Stimulated activated memory B cell treated with anti-CD40 and anti-IgM and Interleukin-4, amounts not matched to agents 10 μg/mL and 1 μg/mL and 100 μg/mL, for 72 hours (primary cell): ENCODE results near the gene SCN1A.
"Not testable (repeated sequence)": the region's sequence is repeated elsewhere in the genome, so short reads cannot be mapped to it uniquely, and the experiment has no call there.

Experiments
- ATAC-seq: fragments of 150-1000 bp; cut with Tn5 transposase; 2 replicates; pipeline ENCODE4 v1.10.0; 2021
- H3K27ac Mint-ChIP-seq: one replicate; pipeline ENCODE4 v1.8.0; 2022; ENCODE audit warnings: mild to moderate bottlenecking, mixed read lengths
- H3K27me3 Mint-ChIP-seq: one replicate; pipeline ENCODE4 v1.8.0; 2022; ENCODE audit warnings: mixed read lengths
- H3K36me3 Mint-ChIP-seq: one replicate; pipeline ENCODE4 v1.8.0; 2022; ENCODE audit warnings: mixed read lengths
- H3K4me1 Mint-ChIP-seq: one replicate; pipeline ENCODE4 v1.8.0; 2022; ENCODE audit warnings: mixed read lengths
- H3K4me3 Mint-ChIP-seq: one replicate; pipeline ENCODE4 v1.8.0; 2022; ENCODE audit warnings: mild to moderate bottlenecking, moderate library complexity, mixed read lengths
- H3K9me3 Mint-ChIP-seq: one replicate; pipeline ENCODE4 v1.8.0; 2022; ENCODE audit warnings: mixed read lengths

SCN1A gene

DNA sequence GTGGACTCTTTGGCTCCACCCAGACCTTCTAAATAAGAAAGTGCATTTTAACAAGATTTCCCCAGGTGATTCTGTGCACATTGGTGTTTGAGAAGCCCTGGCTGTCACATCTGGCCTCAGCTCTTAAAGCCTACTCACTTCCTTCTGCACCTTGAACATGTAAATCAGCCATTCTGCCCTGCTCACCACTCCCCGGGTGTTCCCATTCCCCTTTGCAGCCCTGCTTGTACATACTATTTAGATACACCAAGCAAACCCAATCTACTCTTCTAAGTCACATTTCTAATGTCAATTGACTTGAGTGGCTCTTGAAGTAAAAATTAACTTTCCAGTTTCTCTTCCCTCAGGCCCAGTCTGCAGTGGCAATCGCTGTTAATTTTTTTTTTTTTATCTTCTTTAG, 13.1 kb upstream of the SCN1A start:
- no peak for ATAC-seq
- H3K9me3 Mint-ChIP-seq = no peaks in the 10 kb centered on the region
- H3K4me3 Mint-ChIP-seq = no peak overlapping the region
- no peak overlapping the region for H3K27ac Mint-ChIP-seq
- H3K27me3 Mint-ChIP-seq = no peaks in the 10 kb centered on the region
- H3K4me1 Mint-ChIP-seq = no peaks in the 10 kb centered on the region
- H3K36me3 Mint-ChIP-seq = no peaks in the 10 kb centered on the region

DNA sequence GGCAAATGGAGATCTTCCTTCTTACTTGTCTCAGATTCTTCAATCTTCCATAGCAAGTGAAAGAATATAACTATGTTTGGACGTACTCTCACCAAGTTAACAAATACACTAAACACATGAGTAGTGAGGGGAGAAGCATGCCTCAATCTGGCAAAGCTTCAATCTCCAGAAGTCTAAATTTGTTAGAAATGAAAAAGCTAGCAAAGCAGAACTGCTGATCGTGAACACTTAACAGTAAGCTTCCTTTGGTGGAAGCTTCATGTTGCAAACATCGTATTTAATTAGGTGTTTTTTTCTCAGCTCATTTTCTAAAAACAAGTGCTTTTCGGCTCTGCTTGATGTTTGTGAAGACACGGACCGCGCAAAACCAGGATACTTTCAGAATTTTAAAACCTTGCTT, 12.7 kb upstream of the SCN1A start:
- no peak overlapping the region for H3K27ac Mint-ChIP-seq
- ATAC-seq = no peak
- H3K9me3 Mint-ChIP-seq = no peaks in the 10 kb centered on the region
- no peaks in the 10 kb centered on the region for H3K4me1 Mint-ChIP-seq
- H3K27me3 Mint-ChIP-seq = no peaks in the 10 kb centered on the region
- H3K4me3 Mint-ChIP-seq = no peak overlapping the region
- no peaks in the 10 kb centered on the region for H3K36me3 Mint-ChIP-seq

DNA sequence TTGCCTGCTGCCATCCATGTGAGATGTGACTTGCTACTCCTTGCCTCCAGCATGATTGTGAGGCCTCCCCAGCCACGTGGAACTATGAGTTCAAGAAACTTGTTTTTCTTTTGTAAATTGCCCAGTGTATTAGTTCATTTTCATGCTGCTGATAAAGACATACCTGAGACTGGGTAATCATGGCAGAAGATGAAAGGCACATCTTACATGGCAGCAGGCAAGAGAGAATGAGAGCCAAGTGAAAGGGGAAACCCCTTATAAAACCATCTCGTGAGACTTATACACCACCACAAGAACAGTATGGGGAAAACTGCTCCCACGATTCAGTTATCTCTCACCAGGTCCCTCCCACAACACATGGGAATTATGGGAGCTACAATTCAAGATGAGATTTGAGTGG, 11.7 kb upstream of the SCN1A start:
- H3K4me1 Mint-ChIP-seq, H3K27ac Mint-ChIP-seq, ATAC-seq, H3K36me3 Mint-ChIP-seq, H3K4me3 Mint-ChIP-seq, H3K27me3 Mint-ChIP-seq, H3K9me3 Mint-ChIP-seq: not testable (repeated sequence)

DNA sequence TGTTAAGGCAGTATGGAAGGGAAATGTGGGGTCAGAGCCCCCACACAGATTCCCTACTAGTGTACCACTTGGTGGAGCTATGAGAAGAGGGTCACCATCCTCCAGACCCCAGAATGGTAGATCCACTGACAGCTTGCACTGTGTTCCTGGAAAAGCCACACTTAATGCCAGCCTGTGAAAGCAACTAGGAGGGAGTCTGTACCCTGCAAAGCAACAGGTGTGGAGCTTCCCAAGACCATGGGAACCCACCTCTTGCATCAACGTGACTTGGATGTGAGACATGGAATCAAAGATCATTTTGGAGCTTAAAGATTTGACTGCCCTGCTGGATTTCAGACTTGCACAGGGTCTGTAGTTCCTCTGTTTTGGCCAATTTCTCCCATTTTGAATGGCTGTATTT, 10.8 kb upstream of the SCN1A start:
- H3K4me1 Mint-ChIP-seq = no peaks in the 10 kb centered on the region
- no peak overlapping the region for H3K27ac Mint-ChIP-seq
- no peak overlapping the region for H3K4me3 Mint-ChIP-seq
- ATAC-seq = no peak
- H3K9me3 Mint-ChIP-seq = no peaks in the 10 kb centered on the region
- H3K36me3 Mint-ChIP-seq = no peaks in the 10 kb centered on the region
- H3K27me3 Mint-ChIP-seq = no peaks in the 10 kb centered on the region

DNA sequence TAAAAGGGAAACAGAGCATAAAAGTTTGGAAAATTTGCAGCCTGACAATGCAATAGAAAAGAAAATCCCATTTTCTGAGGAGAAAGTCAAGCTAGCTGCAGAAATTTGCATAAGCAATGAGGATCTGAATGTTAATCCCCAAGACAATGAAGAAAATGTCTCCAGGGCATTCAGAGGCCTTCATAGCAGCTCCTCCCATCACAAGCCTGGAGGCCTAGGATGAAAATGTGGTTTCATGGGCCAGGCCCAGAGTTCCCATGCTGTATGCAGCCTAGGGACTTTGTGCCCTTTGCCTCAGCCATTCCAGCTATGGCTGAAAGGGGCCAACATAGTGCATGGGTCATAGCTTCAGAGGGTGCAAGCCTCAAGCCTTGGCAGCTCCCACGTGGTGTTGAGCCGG, 10.3 kb upstream of the SCN1A start:
- Mint-ChIP-seq H3K9me3 (no peaks in the 10 kb centered on the region), H3K36me3 (no peaks in the 10 kb centered on the region), H3K4me1 (no peaks in the 10 kb centered on the region), H3K27ac (no peak overlapping the region), H3K27me3 (no peaks in the 10 kb centered on the region), H3K4me3 (no peak overlapping the region)
- no peak for ATAC-seq

DNA sequence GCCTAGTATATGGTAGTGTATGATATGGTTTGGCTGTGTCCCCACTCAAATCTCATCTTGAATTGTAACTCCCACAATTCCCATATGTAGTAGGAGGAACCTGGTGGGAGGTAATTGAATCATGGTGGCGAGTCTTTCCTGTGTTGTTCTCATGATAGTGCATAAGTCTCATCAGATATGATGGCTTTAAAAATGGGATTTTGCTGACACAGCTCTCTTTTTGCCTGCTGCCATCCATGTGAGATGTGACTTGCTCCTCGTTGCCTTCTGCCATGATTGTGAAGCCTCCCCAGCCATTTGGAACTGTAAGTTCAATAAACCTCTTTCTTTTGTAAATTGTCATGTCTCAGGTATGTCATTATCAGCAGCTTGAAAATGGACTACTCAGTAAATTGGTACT, 9.5 kb upstream of the SCN1A start:
- Mint-ChIP-seq H3K27me3 (no peaks in the 10 kb centered on the region), H3K4me3 (no peak overlapping the region), H3K9me3 (no peaks in the 10 kb centered on the region), H3K36me3 (no peaks in the 10 kb centered on the region), H3K4me1 (no peaks in the 10 kb centered on the region), H3K27ac (no peak overlapping the region)
- no peak for ATAC-seq

DNA sequence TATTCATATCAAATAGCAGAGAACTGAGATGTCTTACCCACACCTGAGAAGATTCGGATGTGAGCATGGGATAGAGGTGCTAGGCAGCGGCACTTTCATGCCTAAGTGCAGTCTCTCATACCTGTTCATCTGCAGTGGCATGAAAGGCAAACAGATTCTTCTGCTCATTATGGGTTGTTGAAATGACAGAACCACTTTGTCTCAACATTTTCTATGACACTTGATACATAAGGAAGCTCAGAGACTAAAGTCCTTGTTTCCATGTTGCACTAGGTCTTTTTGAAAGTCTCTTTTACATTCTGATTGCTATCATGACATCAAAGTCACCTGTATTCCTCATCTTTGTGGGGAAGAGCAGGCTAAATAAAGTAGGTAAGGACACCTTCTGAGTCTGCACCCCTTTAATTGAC, 8.0 kb upstream of the SCN1A start:
- H3K27me3 Mint-ChIP-seq = no peaks in the 10 kb centered on the region
- H3K36me3 Mint-ChIP-seq = no peaks in the 10 kb centered on the region
- ATAC-seq = no peak
- no peaks in the 10 kb centered on the region for H3K4me1 Mint-ChIP-seq
- H3K4me3 Mint-ChIP-seq = no peak overlapping the region
- H3K9me3 Mint-ChIP-seq = no peaks in the 10 kb centered on the region
- H3K27ac Mint-ChIP-seq = no peak overlapping the region

DNA sequence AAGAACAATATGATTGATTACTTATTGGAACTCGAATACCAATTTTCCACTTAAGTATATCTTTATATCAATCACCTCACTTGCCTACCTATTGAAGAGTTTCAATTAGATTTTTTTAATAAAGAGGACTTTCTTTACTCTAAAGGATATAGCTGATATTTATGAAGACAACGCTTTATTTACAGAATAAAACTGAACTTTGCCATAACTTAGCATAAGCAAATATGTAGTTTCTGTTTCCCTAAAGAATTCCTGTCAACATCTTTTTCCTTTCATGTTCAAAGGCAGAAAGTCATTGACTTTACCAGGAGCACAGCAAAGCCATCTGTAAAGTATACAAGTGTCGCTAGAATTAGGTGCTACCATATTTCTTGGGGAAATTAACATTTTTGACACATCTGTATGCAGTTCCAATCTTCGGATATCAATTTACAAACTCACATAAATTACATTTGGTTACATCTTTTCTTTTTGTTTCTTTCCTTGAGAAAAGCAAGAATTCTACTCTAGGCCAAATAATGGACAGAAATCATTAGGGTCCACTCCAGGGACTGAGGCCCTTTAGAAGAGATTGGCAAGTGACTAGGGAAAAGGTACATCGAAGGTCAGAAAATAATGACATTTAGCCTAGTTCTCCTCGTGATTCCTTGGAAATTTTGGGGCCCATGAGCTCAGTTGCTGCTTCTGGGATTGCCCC, 7.5 kb upstream of the SCN1A start:
- H3K4me3 Mint-ChIP-seq = no peak overlapping the region
- H3K4me1 Mint-ChIP-seq = no peaks in the 10 kb centered on the region
- no peaks in the 10 kb centered on the region for H3K27me3 Mint-ChIP-seq
- no peak overlapping the region for H3K27ac Mint-ChIP-seq
- no peaks in the 10 kb centered on the region for H3K36me3 Mint-ChIP-seq
- no peak for ATAC-seq
- no peaks in the 10 kb centered on the region for H3K9me3 Mint-ChIP-seq

DNA sequence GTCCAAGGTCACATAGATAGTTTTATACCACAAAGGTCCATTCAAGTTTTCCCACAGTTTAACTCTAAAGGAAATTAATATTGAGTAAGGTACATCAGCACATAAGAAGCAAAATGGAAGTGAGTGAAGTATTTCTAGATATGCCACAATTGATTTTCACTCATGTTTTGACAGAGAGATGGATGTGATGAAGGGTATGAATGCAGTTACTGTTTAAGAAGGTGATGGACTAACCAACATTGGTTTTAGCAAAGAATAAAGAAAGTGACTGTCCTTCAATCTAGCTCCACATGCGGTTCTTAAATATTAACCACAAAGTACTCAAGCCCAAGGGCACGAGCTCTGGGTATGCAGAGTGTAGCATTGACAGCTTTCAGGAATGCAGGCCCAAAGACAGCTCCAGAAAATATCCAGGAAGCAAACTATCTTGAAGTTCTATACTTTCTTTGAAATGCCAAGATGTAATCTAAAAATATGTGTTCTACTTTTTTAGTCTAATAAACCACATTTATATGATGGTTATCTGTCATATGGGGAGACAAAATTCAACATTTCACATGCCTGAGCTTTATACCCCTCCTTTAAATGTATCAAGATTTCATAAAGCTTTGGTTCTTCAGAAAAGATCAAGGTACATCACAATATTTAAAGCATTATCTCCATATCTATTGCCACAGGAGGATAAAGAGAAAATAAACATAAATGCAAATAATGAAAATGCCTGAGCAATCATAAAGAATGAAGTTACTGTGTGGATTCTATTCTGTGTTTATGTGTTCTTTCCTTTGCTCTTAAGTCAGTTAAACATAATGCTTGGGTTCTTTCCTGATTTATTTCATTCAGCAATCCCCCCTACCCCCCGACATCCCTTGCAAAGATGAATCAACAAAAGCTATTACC, 6.7 kb upstream of the SCN1A start:
- no peaks in the 10 kb centered on the region for H3K36me3 Mint-ChIP-seq

DNA sequence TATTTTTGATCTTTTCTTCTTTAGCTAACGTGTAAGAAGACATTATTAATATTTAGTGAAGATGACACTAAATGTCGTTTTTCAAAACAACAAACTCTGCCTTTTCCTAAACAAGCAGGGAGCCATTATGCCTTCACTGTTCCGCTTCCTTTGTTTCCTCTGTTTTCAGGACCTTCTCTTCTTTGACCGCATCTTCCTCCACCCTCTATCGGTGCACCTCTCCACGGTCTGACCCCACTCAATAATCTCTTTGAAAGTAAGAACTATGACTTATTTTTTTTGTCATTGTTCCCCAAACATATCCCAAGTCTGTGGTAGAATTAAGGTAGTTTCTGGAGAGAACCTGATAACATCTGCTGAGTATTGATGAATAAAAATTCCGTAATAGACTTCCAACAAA, 5.8 kb upstream of the SCN1A start:
- Mint-ChIP-seq H3K4me1 (no peaks in the 10 kb centered on the region), H3K27me3 (no peaks in the 10 kb centered on the region), H3K27ac (no peak overlapping the region), H3K36me3 (no peaks in the 10 kb centered on the region), H3K9me3 (no peaks in the 10 kb centered on the region), H3K4me3 (no peak overlapping the region)
- ATAC-seq = no peak

More for the DNA sequence above, 6.7 kb upstream of the SCN1A start:
- no peaks in the 10 kb centered on the region for H3K4me1 Mint-ChIP-seq
- no peaks in the 10 kb centered on the region for H3K27me3 Mint-ChIP-seq
- no peak for ATAC-seq
- H3K4me3 Mint-ChIP-seq = no peak overlapping the region
- no peak overlapping the region for H3K27ac Mint-ChIP-seq
- no peaks in the 10 kb centered on the region for H3K9me3 Mint-ChIP-seq

DNA sequence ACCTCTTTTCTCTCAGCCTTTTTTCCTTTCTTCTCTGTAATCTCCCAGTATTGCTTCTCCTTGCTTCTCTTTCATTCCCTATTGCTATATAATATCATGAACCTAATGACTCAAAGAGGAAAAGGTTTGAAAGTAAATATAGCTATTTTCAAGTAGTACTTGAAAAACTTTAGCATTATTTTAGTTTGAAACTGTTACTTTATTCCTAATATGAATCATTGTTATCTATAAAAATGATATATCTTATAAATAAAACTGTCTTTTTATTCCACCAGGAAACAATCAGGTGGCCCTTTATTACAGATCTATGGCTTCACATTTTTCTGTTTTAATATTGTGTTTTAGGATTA, 311 bp upstream of the SCN1A start:
- no peaks in the 10 kb centered on the region for H3K36me3 Mint-ChIP-seq
- H3K4me1 Mint-ChIP-seq = peaks cover 7% of the 10 kb centered on the region
- no peak overlapping the region for H3K27ac Mint-ChIP-seq
- H3K9me3 Mint-ChIP-seq = no peaks in the 10 kb centered on the region
- H3K27me3 Mint-ChIP-seq = peaks cover 20% of the 10 kb centered on the region
- no peak overlapping the region for H3K4me3 Mint-ChIP-seq
- no peak for ATAC-seq

DNA sequence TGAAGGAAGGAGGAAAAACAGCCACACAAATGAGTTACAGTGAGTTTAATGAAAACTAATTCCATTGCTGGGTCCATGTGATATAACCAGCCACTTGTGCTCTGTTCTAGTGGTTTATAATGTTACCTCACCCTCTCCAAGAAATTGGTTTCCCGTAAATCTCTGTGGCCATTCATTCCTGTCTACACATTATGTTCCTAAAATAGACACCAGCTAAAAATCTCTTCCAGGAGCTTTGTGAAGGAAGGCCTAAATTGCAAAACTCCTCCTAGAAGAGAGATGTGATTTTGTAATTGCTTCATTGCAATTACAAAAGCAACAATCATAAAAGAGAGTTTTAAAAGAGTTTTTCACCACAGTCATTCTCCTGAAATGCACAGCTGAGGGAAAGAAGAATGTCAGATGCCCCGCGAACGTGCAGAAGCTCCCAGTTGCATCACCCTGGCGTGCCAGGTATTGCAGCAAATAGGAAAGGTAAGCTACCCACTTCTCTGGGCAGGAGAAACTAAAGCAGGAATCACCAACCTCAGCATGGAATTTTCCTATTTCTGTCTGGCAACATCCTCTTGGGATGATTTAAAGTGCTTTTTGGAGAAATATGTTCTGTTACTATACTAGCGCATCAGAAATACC, 1.7 kb downstream of the SCN1A start:
- ATAC-seq = no peak
- Mint-ChIP-seq H3K4me3 (no peak overlapping the region), H3K27ac (no peak overlapping the region), H3K36me3 (no peaks in the 10 kb centered on the region), H3K9me3 (no peaks in the 10 kb centered on the region), H3K4me1 (peaks cover 7% of the 10 kb centered on the region), H3K27me3 (peaks cover 20% of the 10 kb centered on the region)

DNA sequence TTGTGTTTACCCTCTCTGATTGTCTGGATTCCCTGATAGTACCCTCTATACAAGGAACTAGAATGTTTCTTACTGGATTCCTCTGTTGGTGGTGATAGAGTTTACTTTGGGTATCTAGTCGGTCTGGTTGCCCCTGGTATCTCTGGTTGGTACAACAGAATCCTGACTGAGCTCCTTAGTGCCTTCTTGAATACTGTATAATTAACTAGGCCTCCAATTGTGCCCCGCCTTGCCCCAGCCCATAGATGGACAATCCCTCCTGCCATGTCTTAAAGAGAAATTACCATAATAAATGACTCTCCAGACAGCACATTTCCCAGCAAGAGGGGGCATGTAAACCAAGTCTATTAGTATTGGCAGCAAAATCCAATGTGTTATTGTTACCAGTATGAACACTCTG, 2.3 kb downstream of the SCN1A start:
- Mint-ChIP-seq H3K4me3 (no peak overlapping the region), H3K27ac (no peak overlapping the region), H3K4me1 (peaks cover 7% of the 10 kb centered on the region), H3K36me3 (no peaks in the 10 kb centered on the region), H3K27me3 (peaks cover 20% of the 10 kb centered on the region), H3K9me3 (no peaks in the 10 kb centered on the region)
- ATAC-seq = no peak

DNA sequence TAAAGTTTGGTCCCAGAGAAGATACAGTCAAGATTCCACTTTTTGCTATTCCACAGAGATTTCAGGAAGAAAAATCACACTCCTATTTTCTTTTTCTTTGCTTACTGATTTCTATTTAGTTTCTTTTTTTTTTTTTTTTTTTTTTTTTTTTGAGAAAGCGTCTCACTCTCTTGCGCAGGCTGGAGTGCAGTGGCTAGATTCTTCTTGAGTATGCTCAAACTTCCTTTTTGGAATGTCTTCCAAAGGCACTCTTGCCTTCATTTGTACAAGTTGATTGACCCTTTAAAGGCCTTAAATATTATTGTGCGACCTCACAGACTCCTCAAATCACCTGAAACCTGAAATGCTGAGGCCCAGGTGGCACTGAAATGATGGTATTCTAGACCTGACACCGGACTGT, 9.6 kb downstream of the SCN1A start:
- Mint-ChIP-seq H3K36me3 (no peaks in the 10 kb centered on the region), H3K9me3 (no peaks in the 10 kb centered on the region), H3K27ac (no peak overlapping the region), H3K27me3 (no peaks in the 10 kb centered on the region), H3K4me1 (no peaks in the 10 kb centered on the region), H3K4me3 (no peak overlapping the region)
- ATAC-seq = no peak

DNA sequence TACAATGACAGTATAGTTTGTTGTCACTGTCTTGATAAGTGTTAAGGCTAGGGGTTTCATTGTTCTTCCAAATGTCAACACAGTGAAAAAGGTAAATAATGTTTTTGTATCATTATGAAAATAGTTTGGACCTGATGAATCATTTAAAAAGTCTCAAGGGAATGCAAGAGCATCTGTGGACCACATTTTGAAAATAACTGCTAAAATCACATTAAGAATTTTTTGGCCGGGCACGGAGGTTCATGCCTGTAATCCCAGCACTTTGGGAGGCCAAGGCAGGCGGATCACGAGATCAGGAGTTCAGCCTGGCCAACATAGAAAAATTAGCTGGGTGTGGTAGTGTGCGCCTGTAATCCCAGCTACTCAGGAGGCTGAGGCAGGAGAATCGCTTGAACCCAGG, 10.3 kb downstream of the SCN1A start:
- H3K4me1 Mint-ChIP-seq = no peaks in the 10 kb centered on the region
- H3K9me3 Mint-ChIP-seq = no peaks in the 10 kb centered on the region
- H3K36me3 Mint-ChIP-seq = no peaks in the 10 kb centered on the region
- H3K27ac Mint-ChIP-seq = no peak overlapping the region
- no peaks in the 10 kb centered on the region for H3K27me3 Mint-ChIP-seq
- no peak for ATAC-seq
- H3K4me3 Mint-ChIP-seq = no peak overlapping the region

DNA sequence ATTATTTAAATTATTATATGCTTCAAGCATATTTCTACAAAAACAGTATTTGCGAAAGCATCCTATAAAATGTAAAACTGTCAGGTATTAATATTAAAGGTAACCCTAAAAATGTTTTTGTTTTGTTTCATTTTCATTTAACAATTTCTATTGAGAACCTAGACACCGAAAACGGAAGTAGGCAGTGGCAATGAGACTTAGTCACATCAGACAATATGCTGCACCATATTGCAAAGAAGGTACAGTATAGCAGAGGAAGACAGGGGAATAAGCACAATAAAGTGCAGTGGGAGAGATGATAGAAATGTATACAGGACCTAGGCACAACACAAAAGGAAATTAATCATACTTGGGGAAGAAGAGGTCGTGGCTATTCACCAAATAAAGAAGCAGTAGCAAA, 12.2 kb downstream of the SCN1A start:
- no peaks in the 10 kb centered on the region for H3K36me3 Mint-ChIP-seq
- no peaks in the 10 kb centered on the region for H3K9me3 Mint-ChIP-seq
- no peaks in the 10 kb centered on the region for H3K4me1 Mint-ChIP-seq
- ATAC-seq = no peak
- H3K27ac Mint-ChIP-seq = no peak overlapping the region
- H3K27me3 Mint-ChIP-seq = no peaks in the 10 kb centered on the region
- H3K4me3 Mint-ChIP-seq = no peak overlapping the region
